Gastrocnemius medialis (tissue), 4 donors: ENCODE measurements around the gene CORO2B.

Experiments used
- CTCF ChIP-seq, 5 experiments: fragments of 450-650 bp in 3 of 5; fragments of 200-600 bp in 2 of 5; sonication (generic) in 2 of 5; IDR thresholded peaks in 4 of 5; conservative IDR thresholded peaks in 1 of 5; 1 replicate in 4 of 5; 2 replicates in 1 of 5; pipeline ENCODE4 v1.5.1; 2016 to 2019; ENCODE audit warnings: antibody characterized with exemption in 5 of 5, mild to moderate bottlenecking in 3 of 5, moderate library complexity in 3 of 5
- POLR2A ChIP-seq, 2 donors: fragments of 450-650 bp; IDR thresholded peaks; one replicate each; pipeline ENCODE4 v1.6.1; 2017; ENCODE audit warnings: antibody characterized with exemption in 2 of 2, mild to moderate bottlenecking in 2 of 2, moderate library complexity in 2 of 2

GRCh38 chr15:68699881-68700454 is 121.2 kb downstream of the CORO2B start:
- TF ChIP-seq CTCF (IDR thresholded peaks at IDR 0.05 in 4 of 5, conservative IDR thresholded peaks at IDR 0.05 in 1 of 5) (no peak), POLR2A (IDR thresholded peaks at IDR 0.05) (no peak)
